CD4-positive, alpha-beta T cell treated with Interleukin-17A for 1 hour (primary cell): ENCODE results near the gene LARP1.
"Not testable (repeated sequence)": the region's sequence is repeated elsewhere in the genome, so short reads cannot be mapped to it uniquely, and the experiment has no call there.

Experiments
- DNase-seq: peaks from one replicate; pipeline ENCODE4 v3.0.0-alpha.2; 2020

LARP1 gene

DNA sequence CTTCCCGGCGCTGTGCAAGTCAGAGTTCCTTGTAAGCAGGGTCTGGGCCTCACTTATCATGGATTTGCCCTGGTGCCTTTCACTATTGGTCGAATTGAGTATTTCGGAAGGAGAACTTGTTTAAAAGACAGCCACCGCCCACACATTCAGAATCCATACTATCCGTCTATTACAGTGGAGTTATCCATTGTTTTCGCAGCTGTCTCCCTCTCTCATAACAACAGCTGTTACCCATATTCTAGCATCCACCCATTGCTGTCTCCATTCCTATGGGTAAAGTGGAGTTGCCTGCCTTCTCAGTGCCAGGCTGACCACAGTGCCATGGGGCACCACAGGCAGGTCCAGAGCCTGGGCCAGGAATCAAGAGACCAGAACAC is 75.0 kb downstream of the LARP1 start:
- no peak for DNase-seq

DNA sequence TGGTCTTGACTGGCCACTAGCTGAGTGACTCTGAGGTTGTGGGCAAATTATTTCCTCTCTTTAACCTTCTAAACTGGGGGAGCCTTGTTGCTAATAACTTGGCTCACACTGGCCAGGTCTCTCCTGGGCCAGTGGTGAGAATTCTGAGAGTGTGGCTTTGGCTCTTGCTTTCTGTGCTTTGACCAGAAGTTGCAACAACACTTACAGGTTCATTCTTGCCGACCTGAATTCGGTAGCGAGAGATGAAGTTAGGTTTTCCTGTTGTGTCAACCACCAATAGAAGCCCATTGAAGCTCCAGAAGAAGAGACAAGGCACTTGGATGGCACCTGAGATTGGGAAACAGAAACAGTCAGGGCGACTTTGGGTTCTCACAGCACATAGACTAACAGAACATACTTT is 75.4 kb downstream of the LARP1 start:
- no peak for DNase-seq

DNA sequence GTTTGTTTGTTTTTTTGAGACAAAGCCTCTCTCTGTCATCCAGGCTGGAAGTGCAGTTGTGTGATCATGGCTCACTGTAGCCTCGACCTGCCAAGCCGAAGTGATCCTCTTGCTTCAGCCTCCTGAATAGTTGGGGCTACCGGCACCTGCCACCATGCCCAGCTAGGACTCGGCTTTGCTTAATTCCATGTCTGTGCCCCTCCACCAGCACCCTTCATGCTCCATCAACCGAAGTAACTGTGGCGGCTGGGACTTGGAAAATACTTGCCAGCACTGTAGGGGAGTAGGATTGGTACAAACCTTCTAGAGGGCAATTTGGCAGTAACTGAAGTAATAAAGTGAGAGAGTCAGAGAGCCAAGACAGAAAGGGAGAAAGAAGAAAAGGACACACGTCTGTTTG is 76.3 kb downstream of the LARP1 start:
- DNase-seq = no peak

DNA sequence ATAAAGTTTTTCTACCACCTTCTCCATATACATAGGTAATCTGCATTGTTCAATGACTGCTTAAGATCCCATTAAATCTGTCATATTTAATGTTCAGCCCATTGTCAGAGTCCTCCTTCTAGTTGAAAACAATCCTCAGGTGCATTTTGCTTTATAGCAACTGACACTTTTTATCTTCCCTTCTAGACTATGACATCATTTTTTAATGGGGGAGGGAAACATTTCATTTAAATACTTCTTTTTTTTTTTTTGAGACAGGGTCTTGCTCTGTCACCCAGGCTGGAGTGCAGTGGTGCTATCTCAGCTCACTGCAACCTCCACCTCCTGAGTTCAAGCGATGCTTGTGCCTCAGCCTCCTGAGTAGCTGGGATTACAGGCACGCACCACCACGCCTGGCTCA is 77.6 kb downstream of the LARP1 start:
- DNase-seq = not testable (repeated sequence)

DNA sequence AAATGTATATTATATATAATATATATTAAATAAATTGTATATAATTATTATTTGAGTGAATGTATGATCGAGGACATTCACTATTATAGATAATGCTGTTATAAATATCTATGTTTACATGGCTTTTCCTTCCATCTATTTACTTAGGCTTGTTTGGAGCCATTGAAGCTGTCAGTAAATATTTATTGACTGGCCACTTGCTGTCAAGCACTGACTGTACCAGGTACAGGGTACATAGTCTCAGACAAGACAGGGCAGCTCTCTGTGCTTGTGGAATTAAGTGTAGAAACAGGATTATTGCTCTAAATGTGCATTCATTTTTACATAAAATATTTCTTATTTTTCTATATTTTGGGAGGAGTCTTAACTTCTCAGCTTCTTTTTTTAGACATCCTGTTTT is 78.9 kb downstream of the LARP1 start:
- DNase-seq = no peak

GRCh38 chr5:154835701-154836052 is 80.5 kb downstream of the LARP1 start:
- not testable (repeated sequence) for DNase-seq

GRCh38 chr5:154836225-154836624 is 81.0 kb downstream of the LARP1 start:
- DNase-seq = no peak

DNA sequence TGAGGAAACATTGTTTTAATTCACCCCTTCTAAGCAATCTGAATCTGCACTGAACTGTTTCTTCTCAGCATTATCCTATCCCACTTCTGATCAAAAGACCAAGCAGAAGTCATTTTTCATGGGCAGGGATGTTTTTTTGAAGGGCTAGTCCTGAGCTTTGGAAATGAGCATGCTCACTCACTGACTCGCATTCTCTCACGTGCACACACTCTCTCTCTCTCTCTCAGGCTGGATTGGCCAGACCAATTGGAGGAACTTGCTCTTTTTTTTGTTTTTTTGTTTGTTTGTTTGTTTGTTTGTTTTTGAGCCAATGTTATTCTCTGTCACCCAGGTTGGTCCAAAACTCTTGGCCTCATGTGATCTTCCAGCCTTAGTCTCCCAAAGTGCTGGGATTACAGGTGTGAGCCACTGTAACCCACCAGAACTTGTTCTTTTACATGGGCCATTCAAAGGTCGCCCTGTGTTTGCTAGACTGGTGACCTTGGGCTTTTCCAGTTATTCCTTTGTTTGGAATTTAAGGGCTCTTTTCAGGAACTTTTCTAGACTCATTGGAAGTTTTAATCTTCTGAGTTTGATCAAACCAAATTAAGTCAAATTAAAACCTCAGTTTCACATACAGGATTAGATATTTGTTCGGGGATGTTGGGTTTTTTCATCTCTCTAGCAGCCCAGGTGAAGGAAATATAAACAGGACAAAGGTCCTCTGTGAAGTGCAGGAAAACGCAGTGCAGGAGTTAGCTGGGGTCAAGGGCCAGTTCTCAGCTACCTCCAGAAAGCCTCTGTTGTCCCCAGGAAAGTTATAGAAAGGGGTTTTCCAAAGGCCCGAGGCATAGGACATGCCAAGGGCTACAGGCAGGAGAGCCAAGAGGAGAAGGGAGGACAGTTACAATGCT is 82.1 kb downstream of the LARP1 start:
- DNase-seq = no peak

DNA sequence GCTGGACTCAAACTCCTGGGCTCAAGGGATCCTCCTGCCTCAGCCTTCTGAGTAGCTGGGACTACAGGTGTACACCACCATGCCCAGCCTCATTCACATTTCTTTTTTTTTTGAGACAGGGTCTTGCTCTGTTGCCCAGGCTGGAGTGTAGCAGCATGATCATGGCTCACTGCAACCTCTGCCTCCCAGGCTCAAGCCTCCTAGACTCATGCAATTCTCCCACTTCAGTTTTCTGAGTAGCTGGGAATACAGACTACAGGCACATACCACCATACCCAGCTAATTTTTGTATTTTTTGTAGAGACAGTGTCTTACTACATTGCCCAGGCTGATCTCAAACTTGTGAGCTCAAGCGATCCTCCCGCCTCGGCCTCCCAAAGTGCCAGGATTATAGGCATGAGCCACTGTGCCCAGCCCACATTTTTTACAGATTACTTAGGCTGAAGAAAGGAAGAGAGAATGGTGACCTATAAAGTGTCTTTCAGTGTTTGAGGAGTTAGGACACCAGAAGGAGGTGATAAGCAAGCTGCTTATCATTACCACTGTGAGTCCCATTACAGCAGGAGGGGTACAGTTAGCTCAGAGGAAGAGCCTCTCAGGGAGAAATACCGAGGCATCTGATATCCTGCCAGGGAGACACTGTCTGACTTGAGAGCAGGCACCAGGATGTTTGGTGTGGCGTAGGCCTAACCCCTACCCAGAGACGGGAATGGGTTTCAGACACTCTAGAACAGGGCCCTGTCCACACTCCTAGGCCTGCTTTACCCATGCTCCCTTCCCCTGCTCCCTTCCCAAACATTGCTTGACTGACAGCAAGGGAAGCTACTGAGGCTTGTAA is 85.5 kb downstream of the LARP1 start:
- DNase-seq = no peak

DNA sequence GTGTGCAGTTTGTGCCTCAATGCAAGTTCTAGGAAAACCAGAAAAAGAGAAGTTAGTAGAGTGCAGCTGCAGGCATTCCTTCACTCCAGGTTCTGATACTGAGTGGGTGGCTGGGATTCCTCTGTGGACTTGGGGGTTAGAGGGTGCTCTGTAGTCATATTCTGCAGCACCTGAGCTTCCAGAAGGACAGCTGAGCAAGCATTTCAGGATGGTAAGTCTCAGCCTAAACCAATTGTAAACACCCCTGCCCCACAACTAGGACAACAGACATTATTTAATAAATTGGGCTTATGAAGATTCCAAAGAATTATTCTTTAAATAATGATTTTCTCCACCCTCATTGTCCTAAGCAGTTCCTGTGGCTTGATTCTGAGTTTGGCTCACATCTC is 86.1 kb downstream of the LARP1 start:
- DNase-seq = no peak

DNA sequence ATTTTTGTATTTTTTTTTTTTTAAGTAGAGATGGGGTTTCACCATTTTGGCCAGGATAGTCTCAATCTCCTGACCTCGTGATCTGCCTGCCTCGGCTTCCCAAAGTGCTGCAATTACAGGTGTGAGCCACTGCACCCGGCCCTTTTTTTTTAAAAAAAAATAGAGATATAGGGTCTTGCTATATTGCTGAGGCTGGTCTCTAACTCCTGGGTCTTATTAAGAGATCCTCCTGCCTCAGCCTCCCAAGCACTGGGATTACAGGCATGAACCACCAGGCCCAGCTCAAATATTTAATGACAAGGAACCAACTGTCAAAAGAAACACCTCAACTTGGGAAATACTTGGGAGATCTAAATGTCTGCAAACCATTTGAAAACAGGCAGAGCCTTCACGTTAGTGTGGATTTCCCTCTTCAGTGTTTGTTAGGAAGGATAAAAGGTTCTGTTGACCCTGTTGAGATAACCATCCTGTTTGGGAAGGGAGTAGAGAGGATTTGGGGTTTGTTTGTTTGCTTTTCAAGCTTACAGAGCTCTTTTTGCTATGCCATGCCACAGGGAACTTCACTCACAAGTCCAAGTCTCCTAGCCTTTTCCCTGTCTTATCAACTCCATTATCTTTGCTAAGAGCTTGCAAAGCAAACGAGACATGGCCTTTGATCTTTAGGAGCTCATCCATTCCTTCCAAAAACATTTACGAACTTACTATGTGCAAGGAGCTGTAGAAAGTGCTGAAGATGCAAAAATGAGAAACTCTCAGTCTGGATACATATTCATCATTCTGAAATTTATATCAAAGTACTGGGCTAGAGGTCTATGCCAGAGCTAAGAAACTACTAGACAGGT is 87.7 kb downstream of the LARP1 start:
- no peak for DNase-seq

GRCh38 chr5:154844809-154845208 is 89.6 kb downstream of the LARP1 start:
- DNase-seq = no peak

DNA sequence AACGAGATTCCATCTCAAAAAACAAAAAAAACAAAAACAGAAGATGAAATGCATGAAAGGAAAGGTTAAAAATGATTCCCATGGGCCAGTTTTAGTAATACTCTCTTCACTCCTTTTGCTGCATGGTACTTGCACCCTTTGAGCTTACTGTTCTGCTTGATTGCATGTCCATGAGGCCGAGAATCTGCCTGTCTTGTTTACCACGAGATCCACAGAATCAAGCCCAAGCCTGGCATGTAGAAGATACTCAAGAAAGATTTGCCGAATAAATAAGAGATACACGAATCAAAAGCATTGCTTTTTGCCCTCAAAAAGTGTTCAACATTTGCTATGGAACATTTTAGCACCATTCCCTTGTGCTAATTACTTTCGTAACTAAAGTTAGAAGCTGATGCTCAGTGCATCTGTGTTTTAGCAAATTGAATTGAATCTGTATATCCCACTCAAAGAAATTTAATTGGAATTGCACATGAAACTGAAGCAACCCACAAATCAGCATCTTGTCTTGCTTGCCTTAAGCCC is 94.1 kb downstream of the LARP1 start:
- DNase-seq = no peak

DNA sequence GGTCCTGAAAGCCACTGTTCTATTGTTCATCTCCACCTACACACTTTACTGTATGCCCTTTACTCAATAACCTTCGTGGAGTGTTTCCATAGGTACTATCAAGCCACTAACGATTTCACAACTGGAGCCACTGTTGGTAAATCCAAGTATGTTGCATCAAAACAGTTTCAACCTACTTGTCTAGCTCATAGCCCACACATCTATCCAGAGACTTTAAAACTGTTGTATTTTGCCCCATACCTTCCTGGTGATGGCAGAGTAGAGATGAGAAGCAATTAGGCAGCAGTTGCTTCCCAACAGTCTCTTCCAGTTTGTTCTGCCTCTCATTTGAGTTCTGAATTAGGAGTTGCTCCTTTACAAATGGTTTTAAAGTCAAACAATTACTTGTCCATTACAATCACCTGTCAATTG is 94.6 kb downstream of the LARP1 start:
- no peak for DNase-seq

DNA sequence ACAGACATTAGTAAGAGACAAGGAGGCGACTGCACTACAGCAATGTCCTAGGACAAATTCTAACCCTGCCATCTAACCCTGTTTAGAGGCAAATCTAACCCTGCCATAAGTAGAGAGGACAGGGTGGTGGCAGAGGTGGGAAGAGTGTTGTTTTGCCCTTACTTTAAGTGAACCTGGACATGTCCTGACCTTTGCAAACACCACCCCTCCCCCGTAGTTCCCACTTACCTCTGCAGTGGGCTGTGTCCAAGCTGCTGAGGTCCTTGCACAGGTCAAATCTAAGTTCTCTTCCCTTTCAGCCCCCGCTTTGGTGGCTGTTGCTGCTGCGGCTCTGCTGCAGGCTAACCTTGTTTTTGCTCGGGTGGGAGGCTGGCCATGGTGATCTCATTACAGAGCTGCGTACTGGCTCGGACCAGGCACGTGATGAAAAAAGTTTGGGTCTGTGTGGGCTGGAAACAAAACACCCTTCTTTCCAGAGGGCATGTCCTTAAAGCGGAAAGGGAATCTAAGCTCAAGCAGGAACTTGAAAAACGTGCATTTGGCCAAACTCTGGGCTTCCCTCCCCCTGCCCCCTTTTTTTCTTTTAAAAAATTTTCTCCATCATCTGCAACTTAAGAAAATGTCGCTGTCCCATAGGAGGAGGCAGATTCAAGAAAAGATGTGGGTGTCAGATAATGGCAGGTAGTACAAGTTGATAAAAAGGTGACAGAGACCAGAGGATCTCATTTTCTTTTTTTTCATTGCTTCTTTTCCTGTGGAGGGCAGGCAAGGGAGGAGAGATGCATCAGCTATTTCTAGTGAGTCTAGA is 95.3 kb downstream of the LARP1 start, which contains the start of gene FAXDC2:
Gene FAXDC2 (minus strand): TSS at position 349 of the 808 bp plus-strand sequence. CDS start 12,425 bp downstream, outside the sequence.
- DNase-seq = no peak

- no peak for DNase-seq
Observed at GRCh38 chr5:154851351-154851750, 96.2 kb downstream of the LARP1 start.

DNA sequence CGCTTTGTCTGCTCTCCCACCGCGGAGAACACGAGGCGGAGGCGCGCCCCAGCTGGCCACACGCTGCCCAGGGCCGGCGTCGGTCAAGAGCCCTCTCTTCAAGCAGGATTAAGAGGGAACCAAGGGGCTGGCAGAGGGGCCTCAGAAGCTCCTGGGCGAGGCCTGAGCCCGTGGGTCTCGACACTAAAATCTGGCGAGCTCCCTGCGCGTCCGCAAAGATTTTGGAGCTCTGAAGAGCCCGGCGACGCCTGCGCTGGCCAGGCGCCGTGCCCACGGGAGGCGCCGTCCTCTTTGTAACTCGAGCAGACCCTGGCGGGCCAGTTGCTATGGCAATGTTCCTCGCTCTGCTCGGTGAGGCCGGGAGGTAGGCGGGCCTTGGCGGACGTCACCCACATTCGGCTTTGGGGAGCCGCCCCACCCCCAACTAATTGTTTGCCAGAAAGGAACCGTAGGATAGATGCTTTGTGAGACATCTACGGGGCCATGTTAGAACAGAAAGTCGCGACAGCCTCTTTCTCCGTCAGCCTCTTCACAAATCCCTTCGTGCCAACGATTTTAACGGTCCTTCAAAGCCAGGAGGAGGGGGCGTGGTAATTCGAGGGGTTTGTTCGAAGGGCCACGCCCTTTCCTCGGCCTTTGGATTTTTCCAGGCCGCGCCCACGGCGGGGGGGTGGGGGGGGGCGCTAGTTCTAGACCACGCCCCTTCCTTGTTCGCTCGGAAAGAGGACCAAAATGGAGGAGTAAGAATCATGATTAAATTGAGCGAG is 102.5 kb downstream of the LARP1 start:
- DNase-seq = peak; percentile 94

DNA sequence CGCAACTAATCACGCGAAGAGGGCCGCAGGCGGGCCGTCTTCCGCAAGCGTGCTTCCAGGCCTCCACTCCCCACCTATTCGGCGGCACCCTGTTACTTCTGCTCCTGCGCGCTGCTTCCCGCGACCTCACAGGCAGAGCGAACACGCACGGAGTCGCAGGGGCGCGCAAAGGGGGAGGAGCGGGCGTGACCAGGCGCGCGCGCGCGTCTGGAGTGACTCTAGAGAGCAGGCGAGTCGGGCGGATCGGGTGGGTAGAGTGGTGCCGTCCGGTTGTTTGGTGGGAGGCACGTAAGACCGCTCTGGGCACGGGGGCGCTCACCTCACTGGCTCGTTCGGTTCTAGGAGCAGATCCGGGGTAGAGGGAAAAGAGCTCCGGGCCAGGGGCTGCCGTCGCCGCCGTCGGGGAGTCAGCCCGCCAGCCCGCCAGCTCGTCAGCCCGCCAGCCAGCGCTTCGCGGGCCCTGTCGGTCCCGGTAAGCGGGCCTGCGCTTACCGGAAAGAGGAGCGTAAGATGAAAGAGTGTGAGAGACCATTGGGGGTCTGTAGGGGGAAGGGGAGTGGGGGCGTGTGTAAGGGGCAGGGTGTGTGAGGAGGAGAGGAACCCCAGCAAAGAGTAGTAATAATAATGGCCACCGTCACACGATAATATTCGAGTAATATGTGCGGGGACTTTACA is 103.3 kb downstream of the LARP1 start, which contains the start of gene CNOT8:
Gene CNOT8 (plus strand): TSS at position 331 of the 675 bp plus-strand sequence. CDS start 4,652 bp downstream, outside the sequence.
- peak; percentile 97 for DNase-seq

- peak; percentile 41 for DNase-seq
Observed at GRCh38 chr5:154858972-154859871, 104.0 kb downstream of the LARP1 start.
